H9 (cell line): Measurements from ENCODE around the gene TIPARP. TPM values are rescaled to one million over a fixed set of nuclear protein-coding genes. Genes with fewer than 3 reads are reported as not detected.

Experiments used
- DNase-seq: peaks from one replicate; pipeline ENCODE4 v3.0.0-alpha.2; 2017
- H2AFZ ChIP-seq: one replicate; pipeline ENCODE4 v1.6.1; 2013; ENCODE audit warnings: mild to moderate bottlenecking, low read length, control low read depth, moderate library complexity
- H2AK5ac ChIP-seq: 2 replicates; pipeline ENCODE4 v1.6.1; 2013; ENCODE audit warnings: low read length, control low read depth, mixed read lengths; ENCODE audit not compliant: insufficient read length
- H2BK120ac ChIP-seq: one replicate; pipeline ENCODE4 v1.6.1; 2013; ENCODE audit warnings: low read depth, mild to moderate bottlenecking, low read length, control low read depth, inconsistent platforms; ENCODE audit not compliant: poor library complexity, severe bottlenecking
- H2BK12ac ChIP-seq: 2 replicates; pipeline ENCODE4 v1.6.1; 2013; ENCODE audit warnings: low read length, control low read depth, mixed read lengths, low read depth; ENCODE audit not compliant: insufficient read length
- H2BK15ac ChIP-seq: 2 replicates; pipeline ENCODE4 v1.6.1; 2013; ENCODE audit warnings: low read depth, low read length, control low read depth
- H2BK20ac ChIP-seq: one replicate; pipeline ENCODE4 v1.6.1; 2013; ENCODE audit warnings: low read depth, mild to moderate bottlenecking, low read length, control low read depth, inconsistent platforms; ENCODE audit not compliant: poor library complexity, severe bottlenecking
- H2BK5ac ChIP-seq: 2 replicates; pipeline ENCODE4 v1.6.1; 2013; ENCODE audit warnings: low read length, control low read depth, mixed read lengths; ENCODE audit not compliant: insufficient read length
- H3K14ac ChIP-seq: 2 replicates; pipeline ENCODE4 v1.6.1; 2013; ENCODE audit warnings: low read length, control low read depth; ENCODE audit not compliant: insufficient read depth
- H3K18ac ChIP-seq: 2 replicates; pipeline ENCODE4 v1.6.1; 2013; ENCODE audit warnings: low read depth, mild to moderate bottlenecking, mixed read lengths, low read length, control low read depth; ENCODE audit not compliant: insufficient read length
- H3K23ac ChIP-seq: 2 replicates; pipeline ENCODE4 v1.6.1; 2013; ENCODE audit warnings: low read length, control low read depth, mixed read lengths, low read depth; ENCODE audit not compliant: insufficient read length
- H3K23me2 ChIP-seq: 2 replicates; pipeline ENCODE4 v1.6.1; 2013; ENCODE audit warnings: low read depth, mild to moderate bottlenecking, mixed read lengths, low read length, control low read depth; ENCODE audit not compliant: insufficient read length, poor library complexity, severe bottlenecking
- H3K27ac ChIP-seq: 2 replicates; pipeline ENCODE4 v1.5.1; 2013; ENCODE audit warnings: low read length, control low read depth, mixed read lengths, low read depth; ENCODE audit not compliant: insufficient read length
- H3K27me3 ChIP-seq: 2 replicates; pipeline ENCODE4 v1.6.1; 2013; ENCODE audit warnings: low read length, control low read depth, inconsistent platforms; ENCODE audit not compliant: insufficient read depth
- H3K4ac ChIP-seq: 2 replicates; pipeline ENCODE4 v1.6.1; 2013; ENCODE audit warnings: low read depth, mild to moderate bottlenecking, control low read depth, inconsistent platforms, low read length, moderate library complexity
- H3K4me1 ChIP-seq: 2 replicates; pipeline ENCODE4 v1.6.1; 2013; ENCODE audit warnings: low read length, control low read depth, inconsistent platforms; ENCODE audit not compliant: insufficient read depth
- H3K4me2 ChIP-seq: 2 replicates; pipeline ENCODE4 v1.6.1; 2013; ENCODE audit warnings: low read length, control low read depth, mixed read lengths; ENCODE audit not compliant: insufficient read length, insufficient read depth
- H3K56ac ChIP-seq: 2 replicates; pipeline ENCODE4 v1.6.1; 2013; ENCODE audit warnings: low read depth, mild to moderate bottlenecking, mixed read lengths, low read length, control low read depth; ENCODE audit not compliant: insufficient read length
- H3K79me1 ChIP-seq: 2 replicates; pipeline ENCODE4 v1.6.1; 2013; ENCODE audit warnings: low read depth, mild to moderate bottlenecking, moderate library complexity, low read length, control low read depth, inconsistent platforms; ENCODE audit not compliant: insufficient read depth, poor library complexity, severe bottlenecking
- H3K79me2 ChIP-seq: 2 replicates; pipeline ENCODE4 v1.6.1; 2013; ENCODE audit warnings: low read length, control low read depth, inconsistent platforms; ENCODE audit not compliant: insufficient read depth
- H3K9ac ChIP-seq: 2 replicates; pipeline ENCODE4 v1.6.1; 2013; ENCODE audit warnings: low read length, control low read depth, mixed read lengths; ENCODE audit not compliant: insufficient read length; ENCODE audit errors: extremely low read depth
- H3K9me3 ChIP-seq: one replicate; pipeline ENCODE4 v1.6.1; 2013; ENCODE audit warnings: low read depth, low read length, inconsistent platforms; ENCODE audit not compliant: control insufficient read depth
- H3T11ph ChIP-seq: one replicate; pipeline ENCODE4 v1.6.1; 2013; ENCODE audit warnings: mild to moderate bottlenecking, low read length, control low read depth, inconsistent platforms
- H4K20me1 ChIP-seq: one replicate; pipeline ENCODE4 v1.6.1; 2013; ENCODE audit not compliant: control insufficient read depth, insufficient read length, insufficient read depth
- H4K5ac ChIP-seq: 2 replicates; pipeline ENCODE4 v1.6.1; 2013; ENCODE audit warnings: low read depth, mild to moderate bottlenecking, mixed read lengths, low read length, control low read depth; ENCODE audit not compliant: insufficient read length
- H4K8ac ChIP-seq: replicated peaks from 2 replicates; pipeline ENCODE4 v1.6.1; 2013; ENCODE audit warnings: low read length, control low read depth, mixed read lengths, low read depth; ENCODE audit not compliant: insufficient read length
- H4K91ac ChIP-seq: 2 replicates; pipeline ENCODE4 v1.6.1; 2013; ENCODE audit warnings: low read depth, mild to moderate bottlenecking, moderate library complexity, mixed read lengths, low read length, control low read depth; ENCODE audit not compliant: insufficient read length
- H3K27ac Mint-ChIP-seq, 3 experiments: 2 replicates in 2 of 3; 3 replicates in 1 of 3; pipeline ENCODE4 v1.8.0; 2020 to 2021; ENCODE audit warnings: mixed read lengths in 3 of 3, mild to moderate bottlenecking in 1 of 3, moderate library complexity in 1 of 3
- H3K27me3 Mint-ChIP-seq: 2 replicates; pipeline ENCODE4 v1.8.0; 2021; ENCODE audit warnings: low read depth, mild to moderate bottlenecking, moderate library complexity, mixed read lengths
- H3K36me3 Mint-ChIP-seq, 3 experiments: 2 replicates in 2 of 3; 3 replicates in 1 of 3; pipeline ENCODE4 v1.8.0; 2020 to 2021; ENCODE audit warnings: low read depth in 3 of 3, mixed read lengths in 3 of 3; ENCODE audit not compliant: insufficient read depth in 1 of 3
- H3K4me1 Mint-ChIP-seq, 2 experiments: 2 replicates each; pipeline ENCODE4 v1.8.0; 2020; ENCODE audit warnings: mixed read lengths in 2 of 2
- H3K4me3 Mint-ChIP-seq, 2 experiments: 2 replicates in 1 of 2; 3 replicates in 1 of 2; pipeline ENCODE4 v1.8.0; 2020 to 2021; ENCODE audit warnings: mild to moderate bottlenecking in 2 of 2, mixed read lengths in 2 of 2, moderate library complexity in 1 of 2
- H3K9me3 Mint-ChIP-seq, 2 experiments: 2 replicates in 1 of 2; 3 replicates in 1 of 2; pipeline ENCODE4 v1.8.0; 2020; ENCODE audit warnings: mild to moderate bottlenecking in 2 of 2, mixed read lengths in 2 of 2, moderate library complexity in 1 of 2
- WGBS: extraction: QIAGEN DNeasy Blood & Tissue Kit; methylation state at CpG from one replicate; pipeline ENCODE4 v1.1.7; 2013; ENCODE audit warnings: missing lambda C conversion rate, low lambda C conversion rate, mixed read lengths; ENCODE audit not compliant: insufficient read length; ENCODE audit errors: extremely low coverage; 5-methylcytosine and 5-hydroxymethylcytosine counted together
- total RNA-seq: library from RNA; stranded (reverse); gene quantifications from 2 replicates; pipeline ENCODE4 v1.2.1, GENCODE V29; 2021
- TF ChIP-seq, protein P1 (sequence below): fragments of 200-600 bp; sonication (generic); conservative IDR thresholded peaks from 3 replicates; pipeline ENCODE4 v1.8.0; 2021; ENCODE audit warnings: antibody characterized with exemption, mild to moderate bottlenecking

The TIPARP gene
- total RNA-seq, 1 experiment from 2014 or later: 5.9 TPM

DNA sequence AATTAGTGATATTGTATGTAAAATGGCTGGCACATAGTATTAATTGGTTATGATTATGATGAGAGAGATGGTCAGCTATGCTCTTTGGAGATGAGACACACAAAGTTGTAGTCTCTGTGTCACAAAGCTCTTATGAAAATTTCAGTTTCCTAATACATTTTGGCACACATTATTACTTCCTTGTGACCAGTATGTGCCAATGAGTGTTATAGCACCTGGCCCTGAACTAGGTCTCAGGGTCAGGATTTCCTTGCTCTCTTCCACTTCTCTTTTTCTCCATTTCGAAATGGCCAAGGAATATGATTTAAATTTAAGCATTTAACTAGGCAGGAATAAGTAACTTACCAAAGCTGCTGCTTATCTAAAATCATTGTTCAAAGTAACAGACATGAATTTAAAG is 28.0 kb downstream of the TIPARP start:
- no peaks in the 10 kb centered on the region for H3K4me1 Mint-ChIP-seq
- peaks cover 11 to 51% (median 32%) of the 10 kb centered on the region in 3 experiments; a peak in 6 of 7 replicates for H3K36me3 Mint-ChIP-seq
- no peak overlapping the region for H3T11ph ChIP-seq
- H3K79me1 ChIP-seq: no peaks in the 10 kb centered on the region
- H3K27me3 ChIP-seq: no peaks in the 10 kb centered on the region
- no peak overlapping the region for H2AFZ ChIP-seq
- no peaks in the 10 kb centered on the region for H3K4me1 ChIP-seq
- no peak overlapping the region for H3K27ac Mint-ChIP-seq
- H4K20me1 ChIP-seq: no peaks in the 10 kb centered on the region
- no peak overlapping the region for H3K23ac ChIP-seq
- H4K5ac ChIP-seq: no peak overlapping the region
- WGBS: no CpG with 5 or more reads among the region's 1 CpG
- no peak overlapping the region for H3K18ac ChIP-seq
- H3K4me3 Mint-ChIP-seq: no peak overlapping the region
- no peaks in the 10 kb centered on the region for H3K9me3 Mint-ChIP-seq
- no peak overlapping the region for H2BK20ac ChIP-seq
- no peak overlapping the region for H3K4ac ChIP-seq
- H2BK12ac ChIP-seq: no peak overlapping the region
- no peak overlapping the region for H2AK5ac ChIP-seq
- H3K27me3 Mint-ChIP-seq: no peaks in the 10 kb centered on the region
- no peaks in the 10 kb centered on the region for H3K79me2 ChIP-seq
- H4K8ac ChIP-seq: no peak overlapping the region
- H2BK5ac ChIP-seq: no peak overlapping the region
- H3K27ac ChIP-seq: no peak overlapping the region
- TF ChIP-seq, protein P1, sequence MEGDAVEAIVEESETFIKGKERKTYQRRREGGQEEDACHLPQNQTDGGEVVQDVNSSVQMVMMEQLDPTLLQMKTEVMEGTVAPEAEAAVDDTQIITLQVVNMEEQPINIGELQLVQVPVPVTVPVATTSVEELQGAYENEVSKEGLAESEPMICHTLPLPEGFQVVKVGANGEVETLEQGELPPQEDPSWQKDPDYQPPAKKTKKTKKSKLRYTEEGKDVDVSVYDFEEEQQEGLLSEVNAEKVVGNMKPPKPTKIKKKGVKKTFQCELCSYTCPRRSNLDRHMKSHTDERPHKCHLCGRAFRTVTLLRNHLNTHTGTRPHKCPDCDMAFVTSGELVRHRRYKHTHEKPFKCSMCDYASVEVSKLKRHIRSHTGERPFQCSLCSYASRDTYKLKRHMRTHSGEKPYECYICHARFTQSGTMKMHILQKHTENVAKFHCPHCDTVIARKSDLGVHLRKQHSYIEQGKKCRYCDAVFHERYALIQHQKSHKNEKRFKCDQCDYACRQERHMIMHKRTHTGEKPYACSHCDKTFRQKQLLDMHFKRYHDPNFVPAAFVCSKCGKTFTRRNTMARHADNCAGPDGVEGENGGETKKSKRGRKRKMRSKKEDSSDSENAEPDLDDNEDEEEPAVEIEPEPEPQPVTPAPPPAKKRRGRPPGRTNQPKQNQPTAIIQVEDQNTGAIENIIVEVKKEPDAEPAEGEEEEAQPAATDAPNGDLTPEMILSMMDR: no peak
- no peak overlapping the region for H3K14ac ChIP-seq
- no peaks in the 10 kb centered on the region for H3K23me2 ChIP-seq
- DNase-seq: no peak
- H3K4me2 ChIP-seq: no peak overlapping the region
- H3K9me3 ChIP-seq: no peaks in the 10 kb centered on the region
- H3K9ac ChIP-seq: no peak overlapping the region
- no peak overlapping the region for H2BK120ac ChIP-seq
- H2BK15ac ChIP-seq: no peak overlapping the region
- no peak overlapping the region for H3K56ac ChIP-seq
- H4K91ac ChIP-seq: no peak overlapping the region
